Keratinocyte (primary cell): Measurements from ENCODE around the gene DCP1A.

ENCODE experiments used
- CTCF ChIP-seq, 3 experiments: IDR thresholded peaks in 1 of 3; conservative IDR thresholded peaks in 1 of 3; optimal IDR thresholded peaks in 1 of 3; 2 replicates in 2 of 3; 3 replicates in 1 of 3; pipeline versions ENCODE3 to v1.5.1; 2011; ENCODE audit warnings: low read length in 3 of 3, mild to moderate bottlenecking in 3 of 3, moderate library complexity in 2 of 3, control low read depth in 1 of 3, inconsistent platforms in 1 of 3; ENCODE audit not compliant: insufficient read depth in 2 of 3; ENCODE audit errors: extremely low read depth in 1 of 3
- EZH2 ChIP-seq: IDR thresholded peaks from one replicate; pipeline ENCODE4 v1.6.1; 2012; ENCODE audit warnings: inconsistent platforms, mild to moderate bottlenecking, low read length, moderate library complexity

DNA sequence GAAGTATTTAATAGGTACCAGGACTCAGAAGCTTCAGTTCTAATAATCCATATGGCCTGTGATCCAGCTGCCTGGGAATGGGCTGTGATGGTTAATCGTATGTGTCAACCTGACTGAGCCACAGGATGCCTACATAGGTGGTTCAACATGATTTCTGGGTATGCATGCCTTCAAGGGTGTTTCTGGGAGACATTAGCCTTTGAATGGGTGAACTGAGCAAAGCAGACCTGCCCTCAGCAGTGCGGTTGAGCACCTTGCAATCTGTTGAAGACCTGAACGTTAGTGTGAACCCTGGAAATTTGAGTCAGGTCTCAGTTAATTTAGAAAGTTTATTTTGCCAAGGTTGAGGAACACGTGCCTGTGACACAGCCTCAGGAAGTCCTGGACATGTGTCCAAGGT is 68.7 kb downstream of the DCP1A start:
- no peak for TF ChIP-seq CTCF (optimal IDR thresholded peaks at IDR 0.05 in 1 of 3, IDR thresholded peaks at IDR 0.05 in 1 of 3, conservative IDR thresholded peaks at IDR 0.05 in 1 of 3; ENCODE audit: extremely low read depth in 1 of 3, insufficient read depth in 2 of 3, low read length in 3 of 3)
- TF ChIP-seq EZH2, result no peak
